Endothelial cell of umbilical vein (primary cell): Measurements from ENCODE around the gene PLG. TPM values are rescaled to one million over a fixed set of nuclear protein-coding genes. Genes with fewer than 3 reads are reported as not detected.

Experiments
- BruUV-seq: library from RNA; stranded (reverse); fragments of 400-500 nt; replicated peaks from 2 replicates; lab custom pipeline; 2021; lab: Mats Ljungman, UMichigan
- CTCF ChIA-PET: fragments of 300-600, 350-600 bp; sonication (Branson Sonifier 250); formaldehyde crosslinking; loops from one replicate; lab custom pipeline; 2021; ENCODE audit warnings: antibody characterized with exemption, inconsistent platforms; lab: Charles Lee
- POLR2A ChIA-PET: fragments of 300-600, 350-600 bp; sonication (Branson Sonifier 250); formaldehyde crosslinking; loops from one replicate; lab custom pipeline; 2021; ENCODE audit warnings: antibody characterized with exemption, inconsistent platforms; lab: Charles Lee
- DNase-seq: peaks from one replicate; pipeline ENCODE4 v3.0.0-alpha.2; 2011; ENCODE audit warnings: low read depth, low spot score
- FAIRE-seq: peaks from 2 replicates; lab custom pipeline; 2011; peaks lifted over from hg19 to GRCh38; lab: Jason Lieb, UNC
- H2AFZ ChIP-seq: 2 replicates; pipeline ENCODE4 v1.6.0; 2012; ENCODE audit warnings: low read depth, low read length, control low read depth, inconsistent platforms
- H3K27ac ChIP-seq: 2 replicates; pipeline ENCODE4 v1.5.1; 2011; ENCODE audit warnings: low read depth, mild to moderate bottlenecking, control low read depth, low read length, moderate library complexity; ENCODE audit not compliant: insufficient read depth
- H3K27me3 ChIP-seq, 2 experiments: 2 replicates each; pipeline versions ENCODE4 v1.6.0 to v1.6.1; 2011; ENCODE audit warnings: low read length in 2 of 2, mixed read lengths in 1 of 2; ENCODE audit not compliant: control insufficient read depth in 2 of 2, insufficient read depth in 2 of 2
- H3K36me3 ChIP-seq, 2 experiments: 2 replicates in 1 of 2; 3 replicates in 1 of 2; pipeline ENCODE4 v1.5.1; 2011; ENCODE audit warnings: low read length in 2 of 2, mild to moderate bottlenecking in 1 of 2, moderate library complexity in 1 of 2; ENCODE audit not compliant: control insufficient read depth in 2 of 2, insufficient read depth in 2 of 2; ENCODE audit errors: extremely low read depth in 1 of 2
- H3K4me1 ChIP-seq: 3 replicates; pipeline ENCODE4 v1.5.1; 2011; ENCODE audit warnings: mild to moderate bottlenecking, low read length; ENCODE audit not compliant: control insufficient read depth, insufficient read depth; ENCODE audit errors: extremely low read depth
- H3K4me2 ChIP-seq: 2 replicates; pipeline ENCODE4 v1.6.1; 2011; ENCODE audit warnings: low read length, control low read depth, mixed read lengths; ENCODE audit not compliant: insufficient read depth
- H3K4me3 ChIP-seq, 3 experiments: fragments of 200-600 bp in 1 of 3; sonication (generic), shearing (Covaris generic) in 1 of 3; replicated peaks in 1 of 3; 2 replicates each; pipeline ENCODE4 v1.5.1; 2011 to 2016; ENCODE audit warnings: control low read depth in 3 of 3, low read length in 3 of 3, mild to moderate bottlenecking in 2 of 3, inconsistent platforms in 1 of 3, low read depth in 1 of 3, moderate library complexity in 1 of 3; ENCODE audit not compliant: insufficient read depth in 1 of 3
- H3K79me2 ChIP-seq: 2 replicates; pipeline ENCODE4 v1.6.0; 2012; ENCODE audit warnings: low read length, inconsistent platforms; ENCODE audit not compliant: control insufficient read depth, insufficient read depth
- H3K9ac ChIP-seq: replicated peaks from 2 replicates; pipeline ENCODE3; 2011; ENCODE audit warnings: low read length, control low read depth; ENCODE audit not compliant: insufficient read depth; ENCODE audit errors: extremely low read depth
- H3K9me1 ChIP-seq: replicated peaks from 3 replicates; pipeline ENCODE4 v1.6.0; 2011; ENCODE audit warnings: mild to moderate bottlenecking, low read length; ENCODE audit not compliant: control insufficient read depth, insufficient read depth; ENCODE audit errors: extremely low read depth
- H3K9me3 ChIP-seq: replicated peaks from 2 replicates; pipeline ENCODE4 v1.5.1; 2012; ENCODE audit warnings: low read length, inconsistent platforms; ENCODE audit not compliant: control insufficient read depth, insufficient read depth
- H4K20me1 ChIP-seq: replicated peaks from 2 replicates; pipeline ENCODE3; 2011; ENCODE audit warnings: mild to moderate bottlenecking, low read length; ENCODE audit not compliant: control insufficient read depth, insufficient read depth; ENCODE audit errors: extremely low read depth
- CTCF ChIP-seq, 2 donors: IDR thresholded peaks; 1 replicate in 1 of 2; 2 replicates in 1 of 2; pipeline ENCODE4 v1.5.1; 2011; ENCODE audit warnings: low read length in 2 of 2, mild to moderate bottlenecking in 2 of 2, moderate library complexity in 2 of 2, control low read depth in 1 of 2, inconsistent platforms in 1 of 2, low read depth in 1 of 2; ENCODE audit not compliant: insufficient read depth in 1 of 2; ENCODE audit errors: extremely low read depth in 1 of 2
- EZH2 ChIP-seq: IDR thresholded peaks from 2 replicates; pipeline ENCODE4 v1.6.1; 2012; ENCODE audit warnings: borderline replicate concordance, low read depth, mild to moderate bottlenecking, moderate library complexity, low read length, inconsistent platforms; ENCODE audit not compliant: severe bottlenecking
- FOS ChIP-seq: IDR thresholded peaks from 2 replicates; pipeline ENCODE4 v1.6.1; 2011; ENCODE audit warnings: mild to moderate bottlenecking, low read length, moderate library complexity, borderline replicate concordance; ENCODE audit not compliant: insufficient read depth
- GATA2 ChIP-seq: IDR thresholded peaks from 2 replicates; pipeline ENCODE4 v1.7.0; 2011; ENCODE audit warnings: low read depth, mild to moderate bottlenecking, moderate library complexity, mixed read lengths, low read length; ENCODE audit not compliant: insufficient read length, insufficient read depth
- JUN ChIP-seq: IDR thresholded peaks from 2 replicates; pipeline ENCODE4 v1.6.1; 2011; ENCODE audit warnings: borderline replicate concordance, low read depth; ENCODE audit not compliant: insufficient read length, insufficient read depth
- MYC ChIP-seq: IDR thresholded peaks from one replicate; pipeline ENCODE4 v1.6.1; 2011; ENCODE audit warnings: mild to moderate bottlenecking, low read depth, low read length
- POLR2A ChIP-seq: IDR thresholded peaks from 2 replicates; pipeline ENCODE4 v1.6.1; 2012; ENCODE audit warnings: low read depth, mild to moderate bottlenecking, control low read depth, low read length
- POLR2AphosphoS5 ChIP-seq: IDR thresholded peaks from 2 replicates; pipeline ENCODE4 v1.6.1; 2012; ENCODE audit warnings: low read depth, mild to moderate bottlenecking, control low read depth, low read length, moderate library complexity; ENCODE audit not compliant: insufficient read depth
- dilution Hi-C: fragments of 300-500 bp; cut with MboI; formaldehyde crosslinking; loops from one replicate; pipeline ENCODE4 v1.15.0; 2019; ENCODE audit warnings: low sequenced_read_pairs; ENCODE audit not compliant: extremely low pct_ligation_motif_present
- intact Hi-C: fragments of 100-400 bp; cut with micrococcal nuclease; formaldehyde crosslinking; loops from one replicate; pipeline ENCODE4 v1.10.0; 2022
- polyA plus RNA-seq, 4 experiments: library from polyadenylated mRNA; depleted of rRNA in 3 of 4; stranded (reverse) in 3 of 4; unstranded in 1 of 4; fragments of >200 nt; gene quantifications; 2 replicates each; pipeline versions ENCODE4 v1.2.1 to v1.2.3, GENCODE V29; 2011 to 2012; ENCODE audit warnings: missing spikeins in 1 of 4
- total RNA-seq: library from RNA; stranded (reverse); gene quantifications from 2 replicates; pipeline ENCODE4 v1.2.3, GENCODE V29; 2021
- TF ChIP-seq, protein P1 (sequence below): IDR thresholded peaks from 2 replicates; pipeline ENCODE4 v1.6.1; 2011; ENCODE audit not compliant: insufficient read depth, insufficient read length

PLG gene
- total and polyA plus RNA-seq, 2 donors (not counting 3 experiments of a cell fraction or from before 2014, with no cell fraction given), result not detected

DNA sequence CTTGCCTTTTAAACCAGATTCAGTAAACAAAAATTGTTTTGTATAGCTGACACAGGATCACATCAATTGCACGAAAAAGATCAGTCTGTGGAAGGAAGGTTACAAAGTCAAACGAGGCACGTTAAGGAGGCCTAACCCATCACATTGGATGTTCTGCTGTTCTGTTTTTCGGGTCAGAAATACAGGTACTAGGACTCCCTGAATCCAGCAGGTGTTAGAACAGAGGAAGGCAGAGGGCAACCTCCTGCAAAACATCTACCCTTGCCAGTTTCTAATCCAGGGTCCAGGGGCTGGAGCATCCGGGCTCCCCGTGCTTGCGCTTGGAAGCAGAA lies 64.6 kb downstream of the PLG start:
- H3K27ac ChIP-seq, result no peak overlapping the region
- ChIA-PET CTCF (interaction anchor here (0.6 to 6.5 kb wide), 5 partner anchors 33 to 903 kb away, joined by 3 to 55 read pairs (median 9); no protein-coding TSS in a partner anchor), POLR2A (no interaction called here)
- FAIRE-seq (no peak), DNase-seq (no peak)
- H3K4me1 ChIP-seq, result no peaks in the 10 kb centered on the region
- TF ChIP-seq GATA2 (no peak), EZH2 (no peak), POLR2A (no peak), FOS (no peak), CTCF (IDR thresholded peaks at IDR 0.05; ENCODE audit: extremely low read depth in 1 of 2, insufficient read depth in 1 of 2, low read depth in 1 of 2, low read length in 2 of 2) (no peak), POLR2AphosphoS5 (no peak), JUN (no peak), MYC (no peak)
- TF ChIP-seq, protein P1, sequence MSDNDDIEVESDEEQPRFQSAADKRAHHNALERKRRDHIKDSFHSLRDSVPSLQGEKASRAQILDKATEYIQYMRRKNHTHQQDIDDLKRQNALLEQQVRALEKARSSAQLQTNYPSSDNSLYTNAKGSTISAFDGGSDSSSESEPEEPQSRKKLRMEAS, result no peak
- no peak overlapping the region for H2AFZ ChIP-seq
- no peak overlapping the region for H3K4me3 ChIP-seq
- no peaks in the 10 kb centered on the region for H3K9me1 ChIP-seq
- no peaks in the 10 kb centered on the region for H3K27me3 ChIP-seq
- dilution Hi-C loops (no loop called here), intact Hi-C loops (no loop called here)
- H4K20me1 ChIP-seq, result no peaks in the 10 kb centered on the region
- H3K9ac ChIP-seq, result no peak overlapping the region
- H3K36me3 ChIP-seq, result no peaks in the 10 kb centered on the region
- H3K79me2 ChIP-seq, result no peaks in the 10 kb centered on the region
- BruUV-seq, result no TSS peak
- H3K4me2 ChIP-seq, result no peak overlapping the region
- H3K9me3 ChIP-seq, result no peaks in the 10 kb centered on the region
